HG03066 (cell line): Measurements from ENCODE around the gene HSD11B2.

Experiments used
- ATAC-seq: cut with Tn5 transposase; IDR thresholded peaks from one replicate; pipeline ENCODE4 v1.9.1; 2021; ENCODE audit warnings: low read depth; ENCODE audit not compliant: unreplicated experiment

Gene HSD11B2

GRCh38 chr16:67448580-67448979, 17.7 kb downstream of the HSD11B2 start:
- no peak for ATAC-seq

DNA sequence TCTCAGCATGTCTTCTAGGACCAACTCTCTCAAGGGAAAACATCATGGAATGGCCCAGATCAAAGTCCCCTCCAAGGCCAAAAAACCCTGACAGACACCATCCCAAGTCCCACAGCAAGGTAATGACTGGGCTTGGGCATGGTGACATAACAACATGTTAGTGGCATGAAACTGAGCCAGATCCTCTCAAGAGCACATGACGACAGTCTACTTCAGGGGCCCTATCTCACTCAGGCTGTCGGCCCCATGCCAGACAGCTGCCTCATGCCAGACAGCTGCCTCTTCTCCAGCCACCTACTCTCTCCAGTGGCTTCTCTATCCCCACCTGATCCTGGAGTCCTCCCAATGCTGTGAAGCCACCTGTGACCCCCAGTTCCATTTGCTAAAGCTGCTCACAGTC, 18.4 kb downstream of the HSD11B2 start:
- no peak for ATAC-seq

DNA sequence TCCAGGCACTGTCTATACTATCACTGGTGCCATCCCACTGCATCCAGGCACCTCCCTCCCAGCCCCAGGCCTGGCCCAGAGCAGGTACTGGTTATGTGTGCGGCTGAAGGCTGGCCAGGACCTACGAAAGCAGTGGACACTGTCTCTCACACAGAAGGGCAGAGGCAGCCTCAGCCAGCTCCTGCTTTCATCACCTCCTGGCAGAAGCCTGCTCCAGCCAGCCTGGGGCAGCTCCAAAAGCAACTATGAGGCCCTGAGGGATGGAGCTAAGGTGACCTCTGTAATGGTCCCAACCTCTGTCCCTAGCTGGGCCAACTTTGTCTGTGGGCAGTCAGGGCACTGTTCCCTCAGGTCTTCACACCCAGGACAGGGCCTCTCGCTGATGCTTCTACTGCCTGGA, 18.8 kb downstream of the HSD11B2 start:
- ATAC-seq = no peak

GRCh38 chr16:67451061-67451703, 20.3 kb downstream of the HSD11B2 start:
- ATAC-seq = no peak

DNA sequence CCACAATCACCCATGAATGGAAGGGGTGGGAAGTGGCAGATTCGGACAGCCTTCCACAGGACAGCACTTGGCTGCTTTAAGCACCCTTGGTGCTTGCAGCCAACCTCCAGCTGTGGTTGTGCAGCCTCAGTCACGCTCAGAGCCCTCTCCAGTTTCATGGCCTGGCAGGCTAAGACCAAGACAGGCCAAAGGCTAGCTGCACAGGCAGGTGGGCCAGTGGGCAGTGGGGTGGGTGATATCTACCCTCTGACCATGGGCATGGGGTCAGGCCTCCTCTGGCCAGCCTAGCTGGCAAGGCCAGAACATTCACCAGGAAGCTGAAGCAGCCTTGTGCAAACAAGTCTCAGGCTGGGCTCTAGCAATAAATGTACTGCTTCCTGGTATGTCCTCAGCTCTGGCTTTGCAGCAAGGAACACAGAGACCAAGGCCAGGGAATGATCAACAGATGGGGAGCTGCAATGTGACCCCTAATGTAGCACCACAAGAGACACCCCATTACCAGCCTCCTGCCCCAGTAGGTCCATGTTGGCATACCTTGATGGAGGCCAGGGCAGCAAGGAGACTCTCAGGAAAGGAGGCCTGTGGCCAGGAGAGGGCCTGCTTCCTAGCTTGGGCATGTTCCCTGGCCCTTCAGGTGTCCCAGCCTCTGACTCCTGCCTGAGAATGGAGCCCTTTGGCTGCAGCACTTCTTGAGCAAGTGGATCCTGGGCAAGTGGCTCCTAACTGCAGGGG, 20.9 kb downstream of the HSD11B2 start:
- ATAC-seq = no peak

GRCh38 chr16:67454104-67454503, 23.2 kb downstream of the HSD11B2 start:
- no peak for ATAC-seq

DNA sequence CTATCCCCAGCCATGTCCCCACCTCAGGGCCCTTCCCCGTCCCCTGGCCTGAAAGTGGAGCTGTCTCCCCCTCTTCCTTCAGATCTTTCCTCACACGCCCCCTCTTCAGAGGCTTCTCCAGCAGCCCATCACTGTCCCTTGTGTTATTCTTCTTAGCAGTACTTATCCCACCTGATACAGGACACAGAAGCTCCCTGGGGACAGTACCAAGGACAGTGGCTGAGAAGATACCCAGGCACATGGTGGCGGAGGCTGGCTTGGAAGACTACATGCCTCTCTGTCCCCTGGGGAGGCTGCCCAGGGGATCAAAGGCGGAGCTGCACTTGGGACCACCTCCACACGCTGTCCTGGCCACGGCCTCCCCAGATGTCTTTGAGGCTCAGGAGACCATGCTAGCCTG, 23.9 kb downstream of the HSD11B2 start:
- ATAC-seq = no peak

GRCh38 chr16:67456391-67457081, 25.6 kb downstream of the HSD11B2 start:
- no peak for ATAC-seq

DNA sequence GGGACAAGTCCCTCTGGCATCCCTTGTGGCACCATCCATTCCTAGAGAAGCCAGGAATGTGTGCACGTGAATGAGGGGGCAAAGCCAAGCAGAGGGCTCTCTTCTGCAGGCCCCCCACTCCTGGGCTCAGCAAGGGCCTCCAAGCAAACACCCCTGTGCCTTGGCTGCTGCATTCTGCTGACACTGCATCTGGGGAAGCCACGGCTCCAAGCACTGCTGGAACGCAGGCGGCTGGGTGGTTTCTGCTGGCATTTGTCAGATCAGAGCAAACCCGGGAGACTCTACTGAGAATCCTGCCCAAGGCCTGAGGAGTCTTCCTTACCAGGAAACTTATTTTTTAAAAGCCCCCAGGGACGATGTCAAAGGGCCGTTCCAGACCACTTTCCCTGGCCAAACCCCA, 26.7 kb downstream of the HSD11B2 start:
- ATAC-seq = no peak

DNA sequence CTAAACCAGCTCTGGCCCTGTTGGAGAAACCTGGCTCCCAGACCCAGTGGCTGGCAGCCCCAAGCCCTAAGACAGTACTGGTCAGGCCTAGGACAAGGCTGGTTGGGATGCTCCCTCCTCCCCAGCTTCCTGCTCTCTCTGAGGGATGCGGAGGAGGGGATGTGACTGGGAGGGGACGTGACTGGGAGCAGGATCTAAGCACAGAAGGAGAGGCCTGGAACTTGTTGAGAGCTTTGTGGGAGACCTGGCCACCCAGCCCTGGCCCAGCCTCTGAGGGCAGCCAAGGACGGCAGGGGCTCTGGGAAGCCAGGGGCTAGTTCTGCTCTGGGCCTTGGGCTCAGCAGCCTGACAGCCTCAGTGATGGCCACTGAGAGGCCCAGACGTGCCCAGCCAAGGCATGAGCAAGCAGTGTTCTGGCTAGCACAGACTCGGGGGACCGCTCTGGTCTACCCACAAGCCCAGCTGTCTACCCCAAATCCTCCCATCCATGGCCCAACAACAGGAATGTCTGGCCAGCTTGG, 27.3 kb downstream of the HSD11B2 start:
- no peak for ATAC-seq

GRCh38 chr16:67459066-67459860, 28.3 kb downstream of the HSD11B2 start:
- ATAC-seq = no peak

DNA sequence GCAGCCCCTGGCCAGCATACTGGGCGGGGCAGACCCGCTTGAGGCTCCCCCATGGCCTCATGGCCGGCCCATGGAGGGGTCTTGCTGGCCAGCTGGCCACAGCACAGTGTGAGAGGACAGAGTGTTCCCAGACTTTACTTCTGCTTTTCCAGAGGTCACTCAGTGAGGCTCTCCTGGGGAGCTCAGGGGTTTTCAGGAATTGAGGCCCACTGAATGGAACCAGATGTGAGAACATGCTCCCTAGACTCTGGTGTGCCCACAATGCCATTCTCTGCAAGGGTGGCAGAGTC, 28.9 kb downstream of the HSD11B2 start:
- no peak for ATAC-seq

DNA sequence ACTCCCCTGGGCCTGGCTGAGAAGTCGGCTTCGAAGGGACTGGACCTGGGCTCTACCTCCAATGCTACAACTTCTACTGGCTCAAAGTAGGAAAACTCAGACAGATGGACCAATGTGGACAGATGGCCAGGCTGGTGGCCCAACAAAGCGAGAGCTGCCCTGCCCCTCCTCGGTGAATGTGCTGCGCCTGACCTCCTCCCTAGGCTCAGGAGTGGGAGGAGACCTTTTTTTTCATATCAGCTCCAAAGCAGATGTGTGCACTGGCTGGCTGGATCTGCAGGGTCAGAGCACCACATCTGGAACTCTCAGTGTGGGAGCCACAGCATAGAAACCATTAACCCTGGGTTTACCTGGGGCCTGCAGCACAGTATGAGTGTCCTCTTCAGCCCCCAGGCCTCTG, 29.2 kb downstream of the HSD11B2 start:
- ATAC-seq = no peak

GRCh38 chr16:67460961-67461360, 30.0 kb downstream of the HSD11B2 start:
- no peak for ATAC-seq

DNA sequence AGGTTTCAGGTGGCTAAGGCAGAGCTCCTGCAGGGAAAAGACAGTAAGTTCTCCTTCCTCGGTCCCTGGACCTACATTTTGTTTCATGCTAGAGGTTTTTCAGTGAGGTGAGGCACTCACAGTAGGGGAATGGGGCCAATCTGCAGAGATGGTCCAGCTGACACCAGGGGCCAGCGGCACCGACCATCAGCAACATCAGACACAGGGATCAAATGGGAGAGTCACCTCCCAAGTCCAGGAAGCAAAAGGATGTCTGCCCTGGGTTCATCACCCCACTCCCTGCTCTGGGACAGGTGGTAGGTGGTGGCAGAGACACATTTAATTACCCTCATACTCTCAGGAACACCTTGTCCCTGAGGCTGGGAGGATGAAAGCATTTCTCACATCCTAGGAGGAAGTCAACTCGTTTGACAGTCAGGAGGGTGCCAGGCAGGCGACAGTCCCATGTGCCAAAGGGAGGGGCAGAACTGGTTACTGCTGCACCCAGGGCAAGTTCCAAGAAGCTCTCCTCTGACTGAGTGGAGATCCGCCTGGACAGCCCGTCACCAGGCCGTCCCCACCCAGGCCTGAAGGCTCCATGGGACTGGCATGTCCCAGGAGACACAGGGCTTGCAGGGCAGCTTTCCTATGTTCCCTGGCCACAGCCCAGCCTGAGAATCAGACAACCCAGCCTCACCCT, 30.8 kb downstream of the HSD11B2 start:
- no peak for ATAC-seq

GRCh38 chr16:67462279-67462655, 31.3 kb downstream of the HSD11B2 start:
- ATAC-seq = no peak

- ATAC-seq = no peak
Measured at GRCh38 chr16:67463059-67463458, 32.1 kb downstream of the HSD11B2 start.

DNA sequence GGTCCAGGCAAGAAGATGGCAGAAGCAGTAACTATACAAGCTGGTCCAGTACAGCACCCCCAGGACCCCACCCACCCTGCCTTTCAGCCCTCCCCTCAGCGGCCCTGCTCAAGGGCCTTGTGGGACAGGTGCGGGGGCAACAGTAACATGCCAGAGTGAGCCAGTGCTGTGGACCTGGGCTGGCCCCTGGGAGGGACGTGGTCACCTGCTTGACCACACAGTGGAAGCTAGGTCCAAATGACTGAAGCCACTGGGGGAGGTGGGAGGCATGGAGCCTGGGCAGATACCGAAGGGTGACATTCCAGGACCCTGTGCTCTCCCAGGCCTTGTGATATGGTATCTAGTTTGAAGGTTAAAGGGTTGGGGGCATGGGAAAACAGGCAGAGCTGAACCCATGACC, 32.8 kb downstream of the HSD11B2 start:
- ATAC-seq = no peak

GRCh38 chr16:67464565-67464964, 33.6 kb downstream of the HSD11B2 start:
- ATAC-seq = no peak

- ATAC-seq = no peak
Measured at GRCh38 chr16:67466581-67466980, 35.7 kb downstream of the HSD11B2 start.

GRCh38 chr16:67468731-67469130, 37.8 kb downstream of the HSD11B2 start:
- ATAC-seq = no peak
